GM12891 (cell line): ENCODE results near the gene NKIRAS2.

Experiments used
- DNase-seq: peaks from one replicate; pipeline ENCODE4 v3.0.0; 2011; ENCODE audit warnings: low spot score; ENCODE audit not compliant: insufficient read length
- FAIRE-seq: peaks from 2 replicates; lab custom pipeline; 2011; peaks lifted over from hg19 to GRCh38; lab: Jason Lieb, UNC
- PAX5 ChIP-seq: IDR thresholded peaks from 2 replicates; pipeline ENCODE4 v1.6.1; 2011; ENCODE audit warnings: low read length, moderate library complexity, mild to moderate bottlenecking; ENCODE audit not compliant: insufficient read depth, severe bottlenecking
- POLR2A ChIP-seq: IDR thresholded peaks from 2 replicates; pipeline ENCODE4 v1.6.1; 2011; ENCODE audit warnings: low read depth, low read length, control low read depth
- POLR2AphosphoS5 ChIP-seq: IDR thresholded peaks from 2 replicates; pipeline ENCODE4 v1.6.1; 2011; ENCODE audit warnings: low read depth, low read length, control low read depth
- POU2F2 ChIP-seq: IDR thresholded peaks from 2 replicates; pipeline ENCODE4 v1.6.1; 2011; ENCODE audit warnings: low read depth, mild to moderate bottlenecking, control low read depth, low read length, moderate library complexity
- SPI1 ChIP-seq: IDR thresholded peaks from 2 replicates; pipeline ENCODE4 v1.6.1; 2011; ENCODE audit warnings: low read depth, low read length, control low read depth
- TAF1 ChIP-seq: IDR thresholded peaks from 2 replicates; pipeline ENCODE4 v1.6.1; 2011; ENCODE audit warnings: low read depth, low read length, control low read depth

Gene NKIRAS2

GRCh38 chr17:41976142-41976768, 43.6 kb upstream of the NKIRAS2 start:
- no peak for TF ChIP-seq TAF1
- no peak for TF ChIP-seq POLR2A
- no peak for TF ChIP-seq PAX5
- peak; percentile 41 for FAIRE-seq

GRCh38 chr17:41977991-41978390, 41.9 kb upstream of the NKIRAS2 start:
- FAIRE-seq (peak; percentile 82), DNase-seq (no peak)
- TF ChIP-seq PAX5 (no peak), POLR2AphosphoS5 (peak; percentile 41; the same call in 1 of the 2 replicates)

More at GRCh38 chr17:41976142-41976768, 43.6 kb upstream of the NKIRAS2 start:
- DNase-seq, result peak; percentile 67

GRCh38 chr17:41982026-41982760, 37.7 kb upstream of the NKIRAS2 start:
- no peak for DNase-seq
- FAIRE-seq, result no peak
- TF ChIP-seq SPI1 (peak; percentile 42; the same call in 1 of the 2 replicates), POU2F2 (no peak), TAF1 (no peak)

- DNase-seq (no peak), FAIRE-seq (no peak)
- TF ChIP-seq TAF1, result no peak
- TF ChIP-seq POLR2A, result no peak
- no peak for TF ChIP-seq POU2F2
- TF ChIP-seq POLR2AphosphoS5, result no peak
- TF ChIP-seq SPI1, result no peak
- no peak for TF ChIP-seq PAX5
These were observed 35.4 kb upstream of the NKIRAS2 start for GRCh38 chr17:41984454-41984853.

- DNase-seq (no peak), FAIRE-seq (no peak)
- no peak for TF ChIP-seq PAX5
- no peak for TF ChIP-seq POU2F2
- no peak for TF ChIP-seq SPI1
- TF ChIP-seq POLR2AphosphoS5, result no peak
- no peak for TF ChIP-seq TAF1
- TF ChIP-seq POLR2A, result no peak
These were observed 34.0 kb upstream of the NKIRAS2 start for GRCh38 chr17:41985919-41986318.

GRCh38 chr17:41986634-41987033, 33.3 kb upstream of the NKIRAS2 start:
- TF ChIP-seq TAF1 (no peak), SPI1 (no peak), PAX5 (no peak), POLR2AphosphoS5 (no peak), POLR2A (no peak), POU2F2 (no peak)
- no peak for FAIRE-seq
- DNase-seq, result no peak

GRCh38 chr17:41987642-41988041, 32.2 kb upstream of the NKIRAS2 start:
- TF ChIP-seq PAX5, result no peak
- no peak for TF ChIP-seq SPI1
- TF ChIP-seq POLR2A, result no peak
- no peak for TF ChIP-seq POLR2AphosphoS5
- FAIRE-seq, result no peak
- no peak for DNase-seq

GRCh38 chr17:41988418-41988817, 31.5 kb upstream of the NKIRAS2 start:
- DNase-seq (no peak), FAIRE-seq (no peak)
- no peak for TF ChIP-seq POU2F2
- no peak for TF ChIP-seq TAF1
- TF ChIP-seq POLR2A, result no peak
- TF ChIP-seq SPI1, result no peak
- no peak for TF ChIP-seq PAX5
- TF ChIP-seq POLR2AphosphoS5, result no peak

- no peak for FAIRE-seq
- no peak for DNase-seq
- TF ChIP-seq TAF1 (no peak), POLR2A (no peak), POLR2AphosphoS5 (no peak), POU2F2 (no peak), PAX5 (no peak), SPI1 (no peak)
These were observed 30.0 kb upstream of the NKIRAS2 start for GRCh38 chr17:41989702-41990419.
